ENCODE data around the gene HSPA12B.
A peak's percentile ranks its signal among the peaks of the same experiment; 100 is the strongest.

The HSPA12B gene

GRCh38 chr20:3704087-3704486, 28.4 kb upstream of the HSPA12B start:
- DNase-seq (ENCODE audit: low read depth), result no peak

- no peak for DNase-seq (ENCODE audit: low read depth)
These were observed 27.0 kb upstream of the HSPA12B start for GRCh38 chr20:3705491-3705969.

GRCh38 chr20:3705970-3706739, 26.3 kb upstream of the HSPA12B start:
- DNase-seq (ENCODE audit: low read depth), result no peak

DNA sequence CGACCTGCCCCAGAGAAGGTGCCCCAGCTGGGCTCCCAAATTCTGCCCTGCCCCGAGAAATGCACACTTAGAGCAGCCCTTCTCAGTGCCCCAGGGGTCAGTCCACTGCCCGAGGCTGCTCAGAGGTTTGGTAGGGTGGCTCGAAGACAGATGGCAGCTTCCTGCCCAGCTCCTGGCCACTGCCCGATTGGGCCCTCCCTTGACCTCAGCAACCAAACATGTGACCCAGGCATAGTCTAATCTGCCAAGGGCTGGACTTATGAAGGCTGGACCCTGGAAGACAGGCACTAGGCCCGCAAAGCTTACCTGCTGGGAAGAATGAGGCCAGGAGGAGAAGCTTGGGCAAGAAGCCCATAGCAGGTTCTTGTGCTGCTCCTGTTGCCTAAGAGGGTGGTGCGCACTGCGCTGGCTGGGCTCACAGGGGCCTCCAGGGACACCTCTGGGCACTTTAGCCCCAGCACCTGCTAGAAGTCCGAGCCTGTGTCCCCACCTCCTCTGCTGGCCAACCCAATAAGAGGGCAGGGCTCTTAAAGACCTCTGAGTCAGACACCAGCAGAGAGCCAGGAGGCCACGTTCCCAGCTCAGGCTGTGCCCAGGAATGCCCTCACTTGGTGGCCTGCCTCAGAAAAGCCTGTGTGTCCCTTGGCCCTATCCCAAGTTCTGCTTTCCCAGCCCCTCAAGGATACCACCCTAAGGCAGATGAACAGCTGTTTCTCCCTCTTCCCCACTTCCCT, 25.5 kb upstream of the HSPA12B start:
- peak; percentile 26 for DNase-seq (ENCODE audit: low read depth)

- DNase-seq (ENCODE audit: low read depth), result no peak
These were observed 25.0 kb upstream of the HSPA12B start for GRCh38 chr20:3707508-3707899.

DNA sequence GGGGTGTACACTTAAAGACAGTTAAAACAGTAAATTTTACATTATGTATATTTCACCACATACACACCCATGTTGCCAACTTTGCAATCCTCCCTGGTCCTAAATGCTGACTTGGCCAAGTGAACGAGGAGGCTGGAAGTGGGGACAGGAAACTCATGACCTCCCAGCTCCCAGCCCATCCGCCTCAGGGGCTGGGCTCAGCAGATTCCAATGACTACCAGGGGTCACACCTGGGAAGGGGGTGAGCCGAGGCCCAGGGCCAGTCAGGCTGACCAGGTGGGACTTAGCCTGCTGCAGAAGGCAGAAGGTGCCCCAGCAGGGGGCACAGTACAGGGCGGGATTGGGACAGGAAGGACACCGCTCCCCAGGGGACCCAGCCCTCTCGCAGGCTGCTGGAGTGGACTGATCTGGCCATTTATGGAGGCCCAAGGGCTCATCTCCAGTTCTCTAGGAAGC, 22.4 kb upstream of the HSPA12B start:
- DNase-seq (ENCODE audit: low read depth), result no peak

GRCh38 chr20:3710703-3711483, 21.6 kb upstream of the HSPA12B start:
- DNase-seq (ENCODE audit: low read depth), result peak; percentile 25

- no peak for DNase-seq (ENCODE audit: low read depth)
These were observed 21.0 kb upstream of the HSPA12B start for GRCh38 chr20:3711484-3711941.

GRCh38 chr20:3712279-3712873, 20.1 kb upstream of the HSPA12B start, which contains the start of gene SIGLEC1:
Gene SIGLEC1, minus strand, starts transcription at chr20:3712600. Its CDS starts 5,472 bp downstream, at chr20:3707128.
- DNase-seq (ENCODE audit: low read depth), result no peak

DNA sequence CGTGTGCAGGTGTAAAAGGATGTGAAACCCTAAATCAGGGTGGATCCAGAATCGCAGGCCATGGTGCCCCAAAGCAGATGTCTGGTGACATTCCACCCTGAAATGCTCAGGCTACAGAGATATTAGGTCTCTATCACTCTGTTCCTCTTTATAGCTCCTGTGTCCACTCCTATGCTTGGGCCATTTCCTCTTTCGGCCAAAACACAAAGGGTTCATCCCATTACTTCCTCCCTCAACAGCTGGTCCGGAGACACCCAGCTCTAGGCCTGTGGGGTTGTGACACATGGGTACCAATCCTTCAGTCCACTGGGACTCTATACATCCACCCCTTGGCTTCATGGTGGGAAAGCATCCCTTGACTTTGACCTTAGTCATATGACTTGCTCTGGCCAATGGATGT, 18.4 kb upstream of the HSPA12B start:
- no peak for DNase-seq (ENCODE audit: low read depth)

GRCh38 chr20:3716195-3716834, 16.2 kb upstream of the HSPA12B start:
- DNase-seq (ENCODE audit: low read depth), result peak; percentile 42

DNA sequence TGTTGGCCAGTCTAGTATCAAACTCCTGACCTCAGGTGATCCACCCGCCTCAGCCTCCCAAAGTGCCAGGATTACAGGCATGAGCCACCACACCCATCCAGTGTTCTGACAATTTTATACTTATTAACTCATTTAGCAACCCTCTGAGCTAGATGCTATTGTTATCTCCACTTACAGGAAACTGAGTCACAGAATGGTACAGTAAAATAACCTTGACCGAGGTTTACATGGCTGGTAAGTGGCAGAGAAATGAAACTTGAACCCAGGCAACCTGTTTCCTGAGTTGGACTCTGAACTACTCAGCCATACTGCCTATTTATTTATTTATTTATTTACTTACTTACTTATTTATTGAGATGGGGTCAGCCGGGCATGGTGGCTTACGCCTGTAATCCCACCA, 13.4 kb upstream of the HSPA12B start:
- DNase-seq (ENCODE audit: low read depth), result no peak

- no peak for DNase-seq (ENCODE audit: low read depth)
These were observed 12.4 kb upstream of the HSPA12B start for GRCh38 chr20:3720068-3720467.

- no peak for DNase-seq (ENCODE audit: low read depth)
These were observed 11.9 kb upstream of the HSPA12B start for GRCh38 chr20:3720626-3721025.

GRCh38 chr20:3721912-3722311, 10.6 kb upstream of the HSPA12B start:
- peak; percentile 13 for DNase-seq (ENCODE audit: low read depth)

DNA sequence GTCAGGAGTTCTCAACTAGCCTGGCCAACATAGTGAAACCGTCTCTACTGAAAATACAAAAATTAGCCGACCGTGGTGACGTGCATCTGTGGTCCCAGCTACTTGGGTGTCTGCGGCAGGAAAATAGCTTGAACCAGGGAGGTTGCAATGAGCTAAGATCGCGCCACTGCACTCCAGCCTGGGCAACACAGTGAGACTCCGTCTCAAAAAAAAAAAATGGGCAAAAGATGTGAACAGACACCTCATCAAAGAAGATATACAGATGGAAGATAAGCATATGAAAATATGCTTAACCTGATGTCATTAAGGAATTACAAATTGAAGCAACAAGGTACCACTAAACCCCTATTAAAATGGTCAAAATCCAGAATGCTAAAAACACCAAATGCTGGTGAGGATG, 9.2 kb upstream of the HSPA12B start:
- DNase-seq (ENCODE audit: low read depth), result no peak

DNA sequence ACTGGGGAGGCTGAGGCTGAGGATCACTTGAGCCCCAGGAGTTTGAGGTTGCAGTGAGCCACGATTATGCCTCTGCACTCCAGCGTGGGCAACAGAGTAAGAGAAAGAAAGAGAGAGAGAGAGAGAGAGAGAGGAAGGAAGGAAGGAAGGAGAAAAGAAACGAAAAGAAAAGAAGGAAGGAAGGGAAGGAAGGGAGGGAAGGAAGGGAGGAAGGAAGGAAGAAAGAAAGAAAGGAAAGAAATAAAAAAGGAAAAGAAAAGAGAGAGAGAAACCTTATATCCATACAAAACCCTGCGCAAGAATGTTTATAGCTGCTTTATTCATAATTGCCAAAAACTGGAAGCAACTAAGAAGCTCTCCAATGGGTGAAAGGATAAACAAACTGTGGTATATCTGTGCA, 8.1 kb upstream of the HSPA12B start:
- no peak for DNase-seq (ENCODE audit: low read depth)

DNA sequence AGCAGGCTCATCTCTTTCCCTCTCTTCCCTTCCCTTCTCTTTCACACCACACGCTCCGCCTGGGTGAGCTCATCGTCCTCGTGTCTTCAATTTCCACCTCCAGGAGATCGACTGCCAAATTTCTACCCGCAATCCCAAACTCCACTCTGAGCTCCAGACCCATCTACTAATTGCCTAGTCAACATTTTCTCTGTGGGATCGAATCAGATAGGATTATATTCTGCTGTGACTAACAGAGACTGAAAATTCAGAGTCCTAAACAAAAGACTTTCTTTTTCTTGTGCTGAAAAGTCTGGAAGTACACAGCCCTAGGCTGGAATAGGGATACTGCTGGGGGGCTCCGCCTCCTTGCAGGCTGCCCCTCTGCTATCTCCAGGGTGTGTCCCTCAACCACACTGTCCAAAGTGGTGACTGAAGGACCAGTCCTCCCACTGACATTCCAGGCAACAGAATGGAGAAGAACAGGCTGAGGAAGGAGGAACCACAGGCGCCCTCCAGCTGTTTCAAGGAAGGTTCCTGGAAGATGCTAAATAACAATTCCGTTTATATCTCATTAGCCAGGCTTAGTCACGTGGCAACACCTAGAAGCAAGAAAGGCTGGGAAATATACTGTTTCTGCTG, 5.0 kb upstream of the HSPA12B start:
- no peak for DNase-seq (ENCODE audit: low read depth)

- DNase-seq (ENCODE audit: low read depth), result no peak
These were observed 4.1 kb upstream of the HSPA12B start for GRCh38 chr20:3728354-3728753.

DNA sequence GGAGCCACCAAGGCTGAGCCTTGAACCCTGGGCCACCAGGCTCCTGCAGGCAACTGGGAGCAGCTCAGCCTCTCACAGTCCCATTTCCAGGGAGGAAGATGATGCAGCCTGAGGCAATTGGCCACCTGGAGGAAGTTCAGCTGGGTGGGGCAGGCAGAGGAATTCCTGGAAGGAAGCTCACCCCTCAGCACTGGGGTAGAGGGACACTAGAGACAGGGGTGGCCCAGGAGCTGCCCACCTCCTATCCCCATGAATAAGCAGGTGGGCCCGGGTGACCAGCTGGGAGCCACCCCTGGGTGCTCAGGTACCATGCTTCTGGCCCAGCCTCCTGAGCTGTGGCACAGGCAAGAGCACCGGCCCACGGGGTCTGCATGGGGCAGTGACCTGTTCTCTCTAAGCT, 3.6 kb upstream of the HSPA12B start:
- no peak for DNase-seq (ENCODE audit: low read depth)

- no peak for DNase-seq (ENCODE audit: low read depth)
These were observed 3.1 kb upstream of the HSPA12B start for GRCh38 chr20:3729378-3729777.
